ENCODE measurements around the gene SLC6A3.

DNA sequence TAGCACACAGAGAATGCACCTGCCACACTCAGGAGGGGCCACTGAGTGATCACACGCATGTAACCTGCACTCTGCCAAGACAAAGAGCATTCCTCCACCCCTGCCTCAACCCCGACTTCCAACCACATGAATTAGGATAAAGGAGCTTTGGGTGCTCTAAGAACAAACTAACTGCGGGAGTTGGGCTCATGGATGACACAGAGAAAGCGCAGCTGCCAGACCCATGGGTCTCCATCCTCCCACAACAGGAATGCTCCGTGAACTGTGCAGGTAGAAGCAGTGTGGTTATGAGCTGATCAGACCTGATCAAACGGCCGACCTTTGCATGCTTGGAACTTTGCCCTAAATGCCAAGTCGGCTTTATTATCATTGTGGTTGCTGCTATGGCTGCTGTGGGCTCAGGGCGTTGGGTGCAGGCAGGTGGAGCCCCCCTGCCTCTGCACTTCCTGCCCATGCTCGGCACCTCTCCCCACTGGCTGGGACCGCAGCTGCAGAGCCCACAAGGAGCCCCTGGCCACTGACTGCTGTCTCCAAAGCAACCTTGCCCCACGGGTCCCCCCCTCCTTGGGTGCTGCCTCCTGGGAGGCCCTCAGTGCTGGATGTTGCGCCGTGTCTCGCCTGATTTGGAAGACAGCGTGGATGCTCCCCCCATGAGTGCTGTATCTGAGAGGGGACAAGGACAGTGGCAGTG, 2.6 kb upstream of the SLC6A3 start:
- TF ChIP-seq POLR2A (IDR thresholded peaks at IDR 0.05) = no peak
- TF ChIP-seq, protein P1, sequence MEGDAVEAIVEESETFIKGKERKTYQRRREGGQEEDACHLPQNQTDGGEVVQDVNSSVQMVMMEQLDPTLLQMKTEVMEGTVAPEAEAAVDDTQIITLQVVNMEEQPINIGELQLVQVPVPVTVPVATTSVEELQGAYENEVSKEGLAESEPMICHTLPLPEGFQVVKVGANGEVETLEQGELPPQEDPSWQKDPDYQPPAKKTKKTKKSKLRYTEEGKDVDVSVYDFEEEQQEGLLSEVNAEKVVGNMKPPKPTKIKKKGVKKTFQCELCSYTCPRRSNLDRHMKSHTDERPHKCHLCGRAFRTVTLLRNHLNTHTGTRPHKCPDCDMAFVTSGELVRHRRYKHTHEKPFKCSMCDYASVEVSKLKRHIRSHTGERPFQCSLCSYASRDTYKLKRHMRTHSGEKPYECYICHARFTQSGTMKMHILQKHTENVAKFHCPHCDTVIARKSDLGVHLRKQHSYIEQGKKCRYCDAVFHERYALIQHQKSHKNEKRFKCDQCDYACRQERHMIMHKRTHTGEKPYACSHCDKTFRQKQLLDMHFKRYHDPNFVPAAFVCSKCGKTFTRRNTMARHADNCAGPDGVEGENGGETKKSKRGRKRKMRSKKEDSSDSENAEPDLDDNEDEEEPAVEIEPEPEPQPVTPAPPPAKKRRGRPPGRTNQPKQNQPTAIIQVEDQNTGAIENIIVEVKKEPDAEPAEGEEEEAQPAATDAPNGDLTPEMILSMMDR (IDR thresholded peaks at IDR 0.05) = no peak

Data from tibial nerve (tissue), 3 donors.